OCI-LY7 (cell line): ENCODE results near the gene RANBP6. TPM values are rescaled to one million over a fixed set of nuclear protein-coding genes. Genes with fewer than 3 reads are reported as not detected.

ENCODE experiments used
- BruUV-seq: library from RNA; stranded (reverse); fragments of 400-500 nt; replicated peaks from 2 replicates; lab custom pipeline; 2021; lab: Mats Ljungman, UMichigan
- CTCF ChIA-PET: fragments of 300-600 bp; sonication (Branson Sonifier 250); formaldehyde crosslinking; loops from one replicate; lab custom pipeline; 2022; ENCODE audit warnings: antibody characterized with exemption; ENCODE audit not compliant: unreplicated experiment; lab: Charles Lee
- POLR2A ChIA-PET: fragments of 300-600 bp; sonication (Branson Sonifier 250); formaldehyde crosslinking; loops from one replicate; lab custom pipeline; 2022; ENCODE audit warnings: antibody characterized with exemption; lab: Charles Lee
- DNase-seq: peaks from one replicate; pipeline ENCODE4 v3.0.0-alpha.2; 2015; ENCODE audit warnings: low spot score
- H2AFZ ChIP-seq: fragments of 200-600 bp; sonication (generic), shearing (Covaris generic); 2 replicates; pipeline ENCODE4 v1.6.1; 2014; ENCODE audit warnings: mild to moderate bottlenecking, antibody characterized with exemption, low read length, moderate library complexity
- H3K27ac ChIP-seq: fragments of 200-600 bp; sonication (generic); 2 replicates; pipeline ENCODE4 v1.5.1; 2014; ENCODE audit warnings: mixed run types, low read depth, mild to moderate bottlenecking, moderate library complexity, low read length, inconsistent platforms; ENCODE audit not compliant: poor library complexity, severe bottlenecking
- H3K36me3 ChIP-seq: fragments of 200-600 bp; sonication (generic); 2 replicates; pipeline ENCODE4 v1.6.1; 2014; ENCODE audit warnings: mild to moderate bottlenecking, antibody characterized with exemption, low read length, moderate library complexity, mixed read lengths; ENCODE audit not compliant: insufficient read depth
- H3K4me1 ChIP-seq: fragments of 200-600 bp; sonication (generic); 2 replicates; pipeline ENCODE4 v1.5.1; 2014; ENCODE audit warnings: mild to moderate bottlenecking, low read length; ENCODE audit not compliant: insufficient read depth, poor library complexity, severe bottlenecking
- H3K4me2 ChIP-seq: fragments of 200-600 bp; sonication (generic); 2 replicates; pipeline ENCODE4 v1.6.1; 2014; ENCODE audit warnings: mild to moderate bottlenecking, low read length
- H3K4me3 ChIP-seq: fragments of 200-600 bp; sonication (generic); 2 replicates; pipeline ENCODE4 v1.5.1; 2014; ENCODE audit warnings: mild to moderate bottlenecking, low read depth, low read length; ENCODE audit not compliant: poor library complexity, severe bottlenecking
- H3K79me2 ChIP-seq: fragments of 200-600 bp; sonication (generic); 2 replicates; pipeline ENCODE4 v1.6.1; 2016; ENCODE audit warnings: low read depth, mild to moderate bottlenecking, low read length, moderate library complexity, mixed read lengths; ENCODE audit not compliant: insufficient read depth
- H3K9me2 ChIP-seq: fragments of 200-600 bp; sonication (generic); 2 replicates; pipeline ENCODE4 v1.6.1; 2016; ENCODE audit warnings: mild to moderate bottlenecking, low read length, mixed read lengths; ENCODE audit not compliant: insufficient read depth
- H3K9me3 ChIP-seq: fragments of 200-600 bp; sonication (generic); 2 replicates; pipeline ENCODE4 v1.6.1; 2014; ENCODE audit warnings: mild to moderate bottlenecking, mixed run types, low read length, mixed read lengths
- H4K20me1 ChIP-seq: fragments of 200-600 bp; sonication (generic); 2 replicates; pipeline ENCODE4 v1.6.1; 2014; ENCODE audit warnings: mild to moderate bottlenecking, antibody characterized with exemption, low read length, moderate library complexity, mixed read lengths; ENCODE audit not compliant: insufficient read depth
- EZH2phosphoT487 ChIP-seq: fragments of 200-600 bp; sonication (generic); IDR thresholded peaks from 2 replicates; pipeline ENCODE4 v1.6.1; 2018; ENCODE audit warnings: low read depth, borderline replicate concordance, mild to moderate bottlenecking, mixed run types, antibody characterized with exemption, low read length, moderate library complexity, mixed read lengths
- intact Hi-C: fragments of 100-400 bp; cut with micrococcal nuclease; formaldehyde crosslinking; loops from one replicate; pipeline ENCODE4 v1.10.0; 2022; ENCODE audit not compliant: unreplicated experiment
- total RNA-seq, 2 experiments: library from RNA; depleted of rRNA in 1 of 2; stranded (reverse); fragments of >200 nt in 1 of 2; shearing (Covaris generic) in 1 of 2; gene quantifications; 2 replicates each; pipeline ENCODE4 v1.2.3, GENCODE V29; 2014 to 2022
- TF ChIP-seq, protein P1 (sequence below): fragments of 200-600 bp; sonication (generic); conservative IDR thresholded peaks from 2 replicates; pipeline ENCODE4 v1.5.1; 2014; ENCODE audit warnings: mild to moderate bottlenecking, antibody characterized with exemption, low read length, moderate library complexity, mixed read lengths

RANBP6 gene
- total RNA-seq, 2 experiments from 2014 or later, result 24.1 to 28.4 TPM

DNA sequence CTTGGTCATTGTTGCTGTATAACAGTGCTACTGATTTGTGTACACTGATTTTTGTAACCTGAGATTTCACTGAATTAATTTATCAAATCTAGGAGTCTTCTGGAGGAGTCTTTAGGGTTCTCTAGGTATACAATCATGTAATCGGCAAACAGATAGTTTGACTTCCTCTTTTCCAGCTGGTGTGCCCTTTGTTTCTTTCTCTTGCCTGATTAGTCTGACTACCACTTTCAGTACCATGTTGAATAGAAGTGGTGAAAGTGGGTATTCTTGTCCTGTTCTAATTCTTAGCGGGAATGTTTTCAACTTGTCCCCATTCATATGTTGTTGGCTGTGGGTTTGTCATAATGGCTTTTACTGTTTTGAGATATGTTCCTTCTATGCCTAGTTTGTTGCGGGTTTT, 24.7 kb upstream of the RANBP6 start:
- ChIA-PET CTCF (no interaction called here), POLR2A (interaction anchor here (1.0 to 1.2 kb wide), 2 partner anchors 11 to 46 kb away, joined by 3 to 4 read pairs; no protein-coding TSS in a partner anchor)
- BruUV-seq, result no TSS peak
- Histone ChIP-seq H2AFZ (no peak overlapping the region), H3K4me1 (no peaks in the 10 kb centered on the region), H3K4me2 (no peak overlapping the region), H3K36me3 (no peaks in the 10 kb centered on the region), H3K27ac (no peak overlapping the region), H4K20me1 (no peaks in the 10 kb centered on the region), H3K79me2 (no peaks in the 10 kb centered on the region), H3K9me2 (no peaks in the 10 kb centered on the region), H3K9me3 (no peaks in the 10 kb centered on the region), H3K4me3 (no peak overlapping the region)
- DNase-seq, result no peak
- intact Hi-C loops, result no loop called here
- TF ChIP-seq, protein P1, sequence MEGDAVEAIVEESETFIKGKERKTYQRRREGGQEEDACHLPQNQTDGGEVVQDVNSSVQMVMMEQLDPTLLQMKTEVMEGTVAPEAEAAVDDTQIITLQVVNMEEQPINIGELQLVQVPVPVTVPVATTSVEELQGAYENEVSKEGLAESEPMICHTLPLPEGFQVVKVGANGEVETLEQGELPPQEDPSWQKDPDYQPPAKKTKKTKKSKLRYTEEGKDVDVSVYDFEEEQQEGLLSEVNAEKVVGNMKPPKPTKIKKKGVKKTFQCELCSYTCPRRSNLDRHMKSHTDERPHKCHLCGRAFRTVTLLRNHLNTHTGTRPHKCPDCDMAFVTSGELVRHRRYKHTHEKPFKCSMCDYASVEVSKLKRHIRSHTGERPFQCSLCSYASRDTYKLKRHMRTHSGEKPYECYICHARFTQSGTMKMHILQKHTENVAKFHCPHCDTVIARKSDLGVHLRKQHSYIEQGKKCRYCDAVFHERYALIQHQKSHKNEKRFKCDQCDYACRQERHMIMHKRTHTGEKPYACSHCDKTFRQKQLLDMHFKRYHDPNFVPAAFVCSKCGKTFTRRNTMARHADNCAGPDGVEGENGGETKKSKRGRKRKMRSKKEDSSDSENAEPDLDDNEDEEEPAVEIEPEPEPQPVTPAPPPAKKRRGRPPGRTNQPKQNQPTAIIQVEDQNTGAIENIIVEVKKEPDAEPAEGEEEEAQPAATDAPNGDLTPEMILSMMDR, result no peak
- no peak for TF ChIP-seq EZH2phosphoT487

DNA sequence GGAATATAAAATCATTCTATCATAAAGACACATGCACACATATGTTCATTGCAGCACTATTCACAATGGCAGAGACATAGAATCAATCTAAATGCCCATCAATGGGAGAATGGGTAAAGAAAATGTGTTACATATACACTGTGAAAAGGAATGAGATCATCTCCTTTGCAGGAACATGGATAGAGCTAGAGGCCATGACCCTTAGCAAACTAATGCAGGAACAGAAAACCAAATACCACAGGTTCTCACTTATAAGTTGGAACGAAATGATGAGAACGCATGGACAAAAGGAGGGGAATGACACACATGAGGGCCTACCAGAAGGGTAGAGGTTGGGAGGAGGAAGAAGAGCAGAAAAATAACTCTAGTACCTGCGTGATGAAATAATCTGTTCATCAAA, 21.0 kb upstream of the RANBP6 start:
- no peaks in the 10 kb centered on the region for H3K36me3 ChIP-seq
- POLR2A ChIA-PET, result interaction anchor here (0.7 kb wide), 1 partner anchor 507 kb away, joined by 4 read pairs; no protein-coding TSS in a partner anchor
- DNase-seq, result no peak
- H3K4me3 ChIP-seq, result no peak overlapping the region
- no peak overlapping the region for H3K4me2 ChIP-seq
- no peak overlapping the region for H3K27ac ChIP-seq
- H2AFZ ChIP-seq, result no peak overlapping the region
- no peaks in the 10 kb centered on the region for H3K79me2 ChIP-seq
- CTCF ChIA-PET, result no interaction called here
- BruUV-seq, result no TSS peak
- no peak for TF ChIP-seq EZH2phosphoT487
- TF ChIP-seq, protein P1, result no peak
- intact Hi-C loops, result no loop called here
- no peaks in the 10 kb centered on the region for H3K4me1 ChIP-seq
- H3K9me2 ChIP-seq, result no peaks in the 10 kb centered on the region
- no peaks in the 10 kb centered on the region for H3K9me3 ChIP-seq
- H4K20me1 ChIP-seq, result no peaks in the 10 kb centered on the region

DNA sequence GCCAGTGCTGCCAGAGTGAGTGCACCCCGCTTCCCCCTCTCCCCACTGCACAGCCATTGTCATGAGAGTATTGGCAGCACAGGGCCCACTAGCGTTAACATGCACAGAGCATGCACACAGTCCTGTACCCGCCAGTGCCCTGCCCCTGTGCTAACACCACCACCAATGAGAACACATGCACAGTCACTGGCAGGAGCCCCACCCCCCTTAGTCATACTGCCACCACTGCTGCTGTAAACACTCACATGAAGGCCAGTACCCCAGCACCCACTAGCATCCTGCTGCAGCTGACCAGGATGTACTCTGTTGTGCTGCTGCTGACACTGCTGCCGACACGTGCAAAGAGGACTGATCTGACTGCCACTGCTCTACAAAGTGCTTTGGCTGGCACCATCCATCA, 19.5 kb upstream of the RANBP6 start:
- no peaks in the 10 kb centered on the region for H3K79me2 ChIP-seq
- H3K4me1 ChIP-seq, result no peaks in the 10 kb centered on the region
- no TSS peak for BruUV-seq
- no peaks in the 10 kb centered on the region for H4K20me1 ChIP-seq
- H2AFZ ChIP-seq, result no peak overlapping the region
- intact Hi-C loops, result no loop called here
- H3K4me2 ChIP-seq, result no peak overlapping the region
- no peaks in the 10 kb centered on the region for H3K9me2 ChIP-seq
- H3K36me3 ChIP-seq, result no peaks in the 10 kb centered on the region
- DNase-seq, result no peak
- no peak overlapping the region for H3K27ac ChIP-seq
- H3K4me3 ChIP-seq, result no peak overlapping the region
- ChIA-PET POLR2A (no interaction called here), CTCF (no interaction called here)
- H3K9me3 ChIP-seq, result no peaks in the 10 kb centered on the region
- no peak for TF ChIP-seq EZH2phosphoT487
- TF ChIP-seq, protein P1, result no peak
